WERI-Rb-1 (cell line): ENCODE data around the gene RSAD2.

Source experiments
- DNase-seq: peaks from one replicate; pipeline ENCODE4 v3.0.0-alpha.2; 2020
- H3K27ac ChIP-seq: fragments of 250-450 bp; sonication (Bioruptor Pico); 2 replicates; pipeline ENCODE4 v1.5.1; 2020; ENCODE audit warnings: mild to moderate bottlenecking, moderate library complexity
- H3K27me3 ChIP-seq: fragments of 250-450 bp; sonication (Bioruptor Pico); 2 replicates; pipeline ENCODE4 v1.5.1; 2021; ENCODE audit warnings: mild to moderate bottlenecking, low read depth, moderate library complexity; ENCODE audit not compliant: insufficient read depth, severe bottlenecking
- H3K36me3 ChIP-seq: fragments of 250-450 bp; sonication (Bioruptor Pico); 2 replicates; pipeline ENCODE4 v1.5.1; 2020; ENCODE audit warnings: mild to moderate bottlenecking, moderate library complexity
- H3K4me3 ChIP-seq: 2 replicates; pipeline ENCODE4 v1.5.1; 2011; ENCODE audit warnings: low read depth, mild to moderate bottlenecking, control low read depth, low read length
- H3K9me3 ChIP-seq: fragments of 250-450 bp; sonication (Bioruptor Pico); 2 replicates; pipeline ENCODE4 v1.5.1; 2021; ENCODE audit warnings: mild to moderate bottlenecking, moderate library complexity; ENCODE audit not compliant: severe bottlenecking
- TF ChIP-seq, protein P1 (sequence below): IDR thresholded peaks from 2 replicates; pipeline ENCODE4 v1.5.1; 2011; ENCODE audit warnings: low read depth, mild to moderate bottlenecking, control low read depth, inconsistent platforms, low read length

The RSAD2 gene

DNA sequence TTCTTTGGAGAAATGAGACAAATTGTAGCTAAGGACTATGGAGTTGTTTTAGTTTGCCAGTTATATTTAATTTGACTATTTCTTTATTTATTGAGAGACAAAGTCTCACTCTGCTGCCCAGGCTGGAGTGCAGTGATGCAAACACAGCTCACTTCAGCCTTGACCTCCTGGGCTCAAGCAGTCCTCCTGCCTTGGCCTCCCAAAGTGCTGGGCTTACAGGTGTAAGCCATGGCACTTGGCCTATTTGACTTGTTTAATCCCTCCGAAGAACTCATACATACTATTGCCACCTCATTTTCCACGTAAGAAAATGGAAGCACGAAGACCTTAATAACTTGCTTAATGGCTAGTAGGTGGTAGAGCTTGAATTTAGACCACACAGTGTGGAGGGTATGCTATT lies 38.6 kb downstream of the RSAD2 start:
- Histone ChIP-seq H3K4me3 (no peak overlapping the region), H3K27me3 (no peaks in the 10 kb centered on the region), H3K27ac (no peak overlapping the region), H3K9me3 (no peaks in the 10 kb centered on the region), H3K36me3 (peaks cover 9% of the 10 kb centered on the region)
- DNase-seq = no peak
- TF ChIP-seq, protein P1, sequence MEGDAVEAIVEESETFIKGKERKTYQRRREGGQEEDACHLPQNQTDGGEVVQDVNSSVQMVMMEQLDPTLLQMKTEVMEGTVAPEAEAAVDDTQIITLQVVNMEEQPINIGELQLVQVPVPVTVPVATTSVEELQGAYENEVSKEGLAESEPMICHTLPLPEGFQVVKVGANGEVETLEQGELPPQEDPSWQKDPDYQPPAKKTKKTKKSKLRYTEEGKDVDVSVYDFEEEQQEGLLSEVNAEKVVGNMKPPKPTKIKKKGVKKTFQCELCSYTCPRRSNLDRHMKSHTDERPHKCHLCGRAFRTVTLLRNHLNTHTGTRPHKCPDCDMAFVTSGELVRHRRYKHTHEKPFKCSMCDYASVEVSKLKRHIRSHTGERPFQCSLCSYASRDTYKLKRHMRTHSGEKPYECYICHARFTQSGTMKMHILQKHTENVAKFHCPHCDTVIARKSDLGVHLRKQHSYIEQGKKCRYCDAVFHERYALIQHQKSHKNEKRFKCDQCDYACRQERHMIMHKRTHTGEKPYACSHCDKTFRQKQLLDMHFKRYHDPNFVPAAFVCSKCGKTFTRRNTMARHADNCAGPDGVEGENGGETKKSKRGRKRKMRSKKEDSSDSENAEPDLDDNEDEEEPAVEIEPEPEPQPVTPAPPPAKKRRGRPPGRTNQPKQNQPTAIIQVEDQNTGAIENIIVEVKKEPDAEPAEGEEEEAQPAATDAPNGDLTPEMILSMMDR = no peak

DNA sequence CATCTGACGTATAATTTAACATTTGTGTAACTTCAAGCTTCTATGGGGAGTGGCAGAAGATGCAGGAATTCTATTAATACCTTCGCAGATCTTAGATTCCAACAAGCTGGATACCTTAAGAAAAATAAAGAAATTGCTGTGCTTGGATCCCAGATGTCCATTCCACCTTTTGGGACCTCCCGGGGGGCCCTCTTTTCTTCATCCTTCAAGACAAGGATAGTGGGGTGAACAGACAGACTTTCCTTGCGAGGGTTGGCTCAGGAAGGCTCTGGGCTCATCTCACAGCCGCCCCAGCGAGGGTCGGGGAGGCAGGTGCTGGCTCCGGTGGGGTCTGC lies 39.1 kb downstream of the RSAD2 start:
- Histone ChIP-seq H3K4me3 (peak overlapping the region; percentile 40), H3K27me3 (no peaks in the 10 kb centered on the region), H3K36me3 (peaks cover 11% of the 10 kb centered on the region), H3K9me3 (no peaks in the 10 kb centered on the region), H3K27ac (peak overlapping the region; percentile 43; the same call in 1 of the 2 replicates)
- no peak for DNase-seq
- TF ChIP-seq, protein P1 = no peak

DNA sequence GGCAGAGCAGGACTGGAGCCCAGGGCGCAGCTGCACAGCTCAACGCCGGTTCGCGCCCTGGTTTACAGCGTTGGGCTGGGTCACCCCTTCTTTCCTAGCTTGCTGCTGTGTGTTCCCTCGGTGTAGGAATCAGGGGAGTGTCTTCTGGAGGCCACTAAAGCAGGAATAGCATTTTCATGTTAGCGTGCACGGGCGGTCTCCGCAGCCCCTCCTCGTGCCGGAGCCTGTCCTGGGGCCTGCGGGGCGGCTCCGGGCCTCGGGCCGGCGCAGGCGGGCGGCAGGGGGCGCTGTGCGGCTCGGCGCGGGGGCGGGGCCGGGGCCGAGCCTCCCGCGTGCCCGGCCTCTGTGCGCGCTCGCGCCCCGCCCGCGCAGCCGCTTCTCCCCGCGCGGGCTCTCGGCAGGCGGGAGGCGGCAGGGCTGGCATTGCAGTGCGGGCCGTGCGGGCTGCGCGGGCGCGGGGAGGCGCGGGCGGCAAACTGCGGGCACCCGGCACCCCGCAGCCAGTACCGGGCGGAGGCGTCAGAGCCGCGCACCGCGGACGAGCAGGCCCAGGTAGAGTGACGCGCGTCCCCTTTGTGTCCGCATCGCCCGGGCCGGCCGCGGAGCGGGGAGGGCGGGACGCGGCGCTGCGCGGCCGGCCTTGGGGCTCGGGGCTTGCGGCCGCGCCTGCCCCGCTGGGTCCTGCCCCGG lies 39.6 kb downstream of the RSAD2 start, which contains the start of gene RNF144A:
TSS of gene RNF144A (plus strand) at position 342 of the 690 bp plus-strand sequence. CDS start 79,515 bp downstream, outside the sequence.
- H3K27ac ChIP-seq = peak within 1 kb of the TSS; percentile 84
- H3K4me3 ChIP-seq = peak within 1 kb of the TSS; percentile 74
- H3K27me3 ChIP-seq = no peaks in the 10 kb centered on the region
- H3K36me3 ChIP-seq = peaks cover 11% of the 10 kb centered on the region
- no peaks in the 10 kb centered on the region for H3K9me3 ChIP-seq
- TF ChIP-seq, protein P1 = peak; percentile 56
- peak; percentile 68 for DNase-seq

DNA sequence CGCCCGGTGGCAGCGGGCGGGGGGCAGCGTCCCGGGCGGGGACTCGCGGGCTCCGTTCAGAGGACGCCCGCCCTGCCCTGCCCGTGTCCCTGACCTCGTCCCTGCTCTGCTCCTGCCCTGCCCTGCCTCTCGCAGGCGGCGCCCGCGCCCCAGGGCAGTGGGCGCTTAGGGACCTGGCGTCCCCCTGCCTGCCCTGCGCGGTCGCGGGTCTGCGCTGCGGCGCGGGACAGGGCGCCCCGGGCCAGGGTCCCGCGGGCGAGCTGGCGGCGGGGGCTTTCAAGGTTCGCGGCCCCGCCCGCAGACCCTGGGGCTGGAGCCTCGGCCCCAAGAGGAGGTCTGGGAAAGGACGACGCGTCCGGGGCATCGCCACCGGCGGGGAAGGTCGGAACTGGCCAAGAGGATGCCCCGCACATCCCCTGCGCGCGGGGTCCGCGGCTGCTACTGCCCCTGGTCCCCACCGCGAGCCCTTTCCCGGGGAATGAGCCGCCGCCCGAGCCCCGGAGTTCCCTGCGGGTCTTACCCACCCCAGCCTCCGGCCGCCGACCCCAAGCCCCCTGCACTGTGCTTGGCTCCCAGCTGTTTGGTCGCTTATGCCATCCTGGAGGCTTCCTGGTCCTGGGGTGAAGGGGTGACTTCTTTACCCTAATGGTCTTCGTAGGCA lies 40.3 kb downstream of the RSAD2 start:
- peaks cover 12% of the 10 kb centered on the region for H3K36me3 ChIP-seq
- peak overlapping the region; percentile 84 for H3K27ac ChIP-seq
- TF ChIP-seq, protein P1 = 0 out of 2 replicates have a peak, but pooled peaks have one; percentile 0
- no peaks in the 10 kb centered on the region for H3K9me3 ChIP-seq
- peak; percentile 46 for DNase-seq
- H3K27me3 ChIP-seq = no peaks in the 10 kb centered on the region
- peak overlapping the region; percentile 74 for H3K4me3 ChIP-seq

DNA sequence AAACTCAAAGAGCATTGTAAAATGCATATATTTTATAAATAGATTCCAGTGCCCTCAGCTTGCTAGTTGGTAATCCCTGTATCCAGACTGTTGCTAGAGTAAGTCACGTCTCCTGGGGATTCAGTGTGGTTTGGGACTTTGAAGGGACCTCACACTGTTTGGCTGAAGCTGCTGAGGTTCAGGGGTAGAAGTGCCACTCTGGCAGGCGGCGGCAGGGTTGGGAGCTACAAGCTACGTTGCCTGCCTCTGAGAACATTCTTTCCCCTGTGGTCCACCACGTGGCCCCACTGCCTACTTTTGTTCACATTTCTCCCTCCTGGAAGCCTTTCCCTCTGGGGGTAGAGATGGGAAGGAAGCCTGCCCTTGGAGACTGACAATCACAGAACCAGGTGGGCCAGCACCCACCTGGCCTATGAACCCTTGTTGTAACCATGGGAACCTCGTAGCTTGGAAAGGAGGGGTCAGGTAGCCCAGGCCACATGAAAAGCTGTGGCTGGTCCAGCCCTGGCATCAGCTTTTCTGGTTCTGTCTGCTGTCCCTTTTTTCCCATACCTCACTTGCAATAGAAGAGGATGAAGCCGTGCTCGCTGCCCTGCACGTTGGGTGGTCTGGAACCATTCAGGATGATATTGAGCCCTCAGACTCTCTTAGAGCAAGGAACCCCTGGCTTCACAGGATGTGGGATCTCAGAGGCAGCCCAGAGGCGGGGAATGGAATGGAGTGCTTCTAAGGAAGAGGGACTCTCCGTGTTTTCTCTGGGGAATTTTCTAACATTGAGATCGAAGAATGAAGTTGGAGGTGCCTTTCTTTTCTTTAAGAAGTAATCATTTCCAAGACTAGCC lies 42.5 kb downstream of the RSAD2 start:
- H3K27me3 ChIP-seq = no peaks in the 10 kb centered on the region
- no peak overlapping the region for H3K4me3 ChIP-seq
- H3K36me3 ChIP-seq = peaks cover 17% of the 10 kb centered on the region
- no peak overlapping the region for H3K27ac ChIP-seq
- DNase-seq = no peak
- no peaks in the 10 kb centered on the region for H3K9me3 ChIP-seq
- TF ChIP-seq, protein P1 = no peak
